Non-pigmented ciliary epithelial cell (primary cell): Measurements from ENCODE around the gene PDE4DIP.
"Not testable (repeated sequence)": the region's sequence is repeated elsewhere in the genome, so short reads cannot be mapped to it uniquely, and the experiment has no call there.

Experiments
- DNase-seq: peaks from one replicate; pipeline ENCODE4 v3.0.0-alpha.2; 2010; ENCODE audit warnings: low read depth

PDE4DIP gene

GRCh38 chr1:148975866-148976537 is 131.8 kb downstream of the PDE4DIP start:
- DNase-seq = not testable (repeated sequence)

- DNase-seq = not testable (repeated sequence)
These were observed 133.6 kb downstream of the PDE4DIP start for GRCh38 chr1:148977785-148978184.

GRCh38 chr1:148989378-148989777 is 145.2 kb downstream of the PDE4DIP start:
- not testable (repeated sequence) for DNase-seq

DNA sequence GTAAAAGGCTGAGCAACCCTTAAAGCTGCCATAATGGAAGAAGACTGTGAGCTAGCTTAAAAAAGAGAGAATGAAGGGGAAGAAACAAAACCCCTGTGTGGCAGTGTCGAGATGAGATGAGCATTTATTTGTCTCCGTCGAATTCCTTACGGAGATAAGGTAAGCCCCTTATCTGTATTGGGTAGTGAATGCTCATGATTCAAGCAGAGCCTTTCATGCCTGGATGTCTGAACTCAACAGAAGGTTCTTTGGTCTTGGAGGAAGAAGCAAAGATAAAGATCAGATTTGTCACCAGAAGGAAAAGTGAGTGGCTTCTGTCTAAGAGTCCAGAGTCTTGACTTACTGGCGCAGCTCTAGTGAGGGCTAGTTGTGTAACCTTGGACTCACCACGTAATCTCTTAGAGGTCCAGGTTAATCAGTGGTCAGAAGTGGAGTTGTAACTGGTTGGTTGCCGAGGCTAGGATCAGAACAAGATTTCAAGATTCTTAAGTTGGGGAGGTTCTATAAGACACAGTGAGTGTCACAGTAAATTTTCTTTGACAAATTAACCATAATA is 146.1 kb downstream of the PDE4DIP start:
- DNase-seq = not testable (repeated sequence)

DNA sequence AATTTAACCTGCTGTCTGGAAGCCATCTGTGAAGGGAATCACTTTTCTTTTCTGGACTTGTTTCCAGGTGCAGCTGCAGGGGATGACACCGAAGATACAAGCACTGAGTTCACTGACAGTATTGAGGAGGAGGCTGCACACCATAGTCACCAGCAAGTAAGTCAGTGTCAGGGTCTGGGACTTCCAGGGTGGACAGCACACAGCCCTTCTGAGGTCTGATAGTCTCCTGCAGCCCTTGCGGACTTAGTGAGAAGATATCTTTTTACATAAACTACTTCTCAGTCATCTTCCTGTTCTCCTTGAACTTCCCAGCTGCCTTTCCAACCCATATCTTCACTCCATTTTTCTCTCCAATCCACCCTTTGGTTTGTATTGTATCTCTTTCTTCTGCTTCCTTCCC is 147.6 kb downstream of the PDE4DIP start:
- DNase-seq = not testable (repeated sequence)

- DNase-seq = not testable (repeated sequence)
These were observed 148.1 kb downstream of the PDE4DIP start for GRCh38 chr1:148992364-148992763.

DNA sequence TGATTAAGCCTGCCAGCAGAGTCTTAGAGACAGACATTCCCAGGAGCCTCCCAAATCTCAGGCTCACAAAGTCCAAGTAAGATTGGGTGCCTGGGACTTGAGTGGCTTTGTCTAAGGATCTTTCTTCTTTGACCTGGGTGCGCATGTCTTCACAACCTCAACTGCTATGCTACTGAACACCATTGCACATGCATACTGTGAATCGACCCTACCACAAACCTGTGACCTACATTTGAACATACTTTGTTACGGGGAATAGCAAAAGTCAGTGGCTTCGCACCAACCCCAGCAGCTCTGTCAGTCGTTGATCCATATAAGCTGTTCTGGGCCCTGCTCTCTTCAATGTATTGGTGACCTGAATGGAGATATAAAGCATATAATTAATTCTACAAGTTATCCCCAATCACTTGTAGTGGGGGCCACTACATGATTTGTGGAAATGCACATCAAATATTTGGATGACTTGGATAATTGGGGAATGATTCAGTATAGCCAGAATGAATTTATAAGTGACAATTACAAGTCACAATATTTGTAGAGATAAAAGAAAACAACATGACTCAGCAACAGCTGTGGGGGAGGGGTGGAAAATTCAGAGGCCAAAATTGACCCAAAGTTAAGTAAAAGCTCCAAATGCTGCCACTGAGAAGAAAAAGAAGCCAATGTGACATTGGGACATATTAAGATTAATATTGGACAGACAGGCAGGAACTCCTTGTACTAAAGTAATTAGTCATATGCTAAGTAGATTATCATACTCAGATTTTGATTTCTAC is 152.4 kb downstream of the PDE4DIP start:
- not testable (repeated sequence) for DNase-seq

GRCh38 chr1:148997405-148997804 is 153.2 kb downstream of the PDE4DIP start:
- not testable (repeated sequence) for DNase-seq

- not testable (repeated sequence) for DNase-seq
These were observed 158.4 kb downstream of the PDE4DIP start for GRCh38 chr1:149002664-149003063.

GRCh38 chr1:149008326-149008725 is 164.1 kb downstream of the PDE4DIP start:
- DNase-seq = not testable (repeated sequence)

- DNase-seq = not testable (repeated sequence)
These were observed 164.5 kb downstream of the PDE4DIP start for GRCh38 chr1:149008769-149009168.

- not testable (repeated sequence) for DNase-seq
These were observed 165.5 kb downstream of the PDE4DIP start for GRCh38 chr1:149009761-149010160.

DNA sequence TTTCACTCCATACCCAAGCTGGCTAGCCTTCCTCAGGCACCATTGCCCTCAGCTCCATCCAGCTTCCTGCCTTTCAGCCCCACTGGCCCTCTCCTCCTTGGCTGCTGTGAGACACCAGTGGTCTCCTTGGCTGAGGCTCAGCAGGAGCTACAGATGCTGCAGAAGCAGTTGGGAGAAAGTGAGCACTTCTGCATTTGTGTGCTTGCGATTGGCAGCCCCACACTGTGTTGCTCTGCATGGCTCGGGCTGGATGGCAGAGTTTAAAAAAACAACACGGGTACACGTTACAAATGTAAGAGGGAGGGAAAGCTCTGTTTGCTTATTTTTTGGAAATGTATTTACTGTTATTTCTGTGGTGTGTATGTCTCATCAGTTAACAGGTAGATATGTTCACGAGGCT is 168.4 kb downstream of the PDE4DIP start:
- not testable (repeated sequence) for DNase-seq

DNA sequence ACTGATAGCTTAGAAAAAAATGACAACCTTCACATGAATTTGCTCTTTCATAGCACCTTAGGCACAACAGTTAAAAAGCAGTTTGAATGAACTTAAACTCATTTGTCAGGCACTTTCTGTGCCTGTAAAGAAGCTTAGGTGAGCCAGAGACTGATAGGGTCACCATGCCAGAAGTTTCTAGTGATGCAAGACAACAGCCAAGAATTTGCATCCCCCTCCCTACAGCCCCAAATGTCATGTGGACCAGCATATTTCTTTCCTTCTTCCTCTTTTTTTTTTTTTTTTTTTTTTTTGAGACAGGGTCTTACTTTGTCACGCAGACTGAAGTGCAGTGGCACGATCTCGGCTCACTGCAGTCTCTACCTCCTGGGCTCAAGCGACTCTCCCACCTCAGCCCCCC is 169.3 kb downstream of the PDE4DIP start:
- not testable (repeated sequence) for DNase-seq

- not testable (repeated sequence) for DNase-seq
These were observed 171.3 kb downstream of the PDE4DIP start for GRCh38 chr1:149015522-149015921.

DNA sequence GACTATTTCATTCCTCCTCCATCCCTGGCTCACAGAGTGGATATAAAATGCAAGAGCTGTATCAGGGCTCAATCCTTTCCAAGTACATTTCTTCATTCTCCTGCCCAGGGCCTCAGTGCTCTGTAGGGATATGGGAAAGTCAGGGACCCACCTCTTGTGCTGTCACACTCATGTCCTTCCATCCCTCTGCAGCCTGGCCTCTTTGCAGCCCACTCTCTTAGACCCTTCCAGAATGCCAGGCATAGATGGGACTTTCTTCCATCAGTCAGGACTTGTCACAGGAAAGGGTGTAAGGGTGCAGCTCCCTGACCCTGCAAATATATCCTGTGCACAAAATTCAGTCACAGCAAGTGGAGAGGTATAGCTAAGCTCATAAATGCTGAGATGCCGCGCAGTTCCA is 172.4 kb downstream of the PDE4DIP start:
- not testable (repeated sequence) for DNase-seq

- DNase-seq = not testable (repeated sequence)
These were observed 174.3 kb downstream of the PDE4DIP start for GRCh38 chr1:149018577-149018976.

DNA sequence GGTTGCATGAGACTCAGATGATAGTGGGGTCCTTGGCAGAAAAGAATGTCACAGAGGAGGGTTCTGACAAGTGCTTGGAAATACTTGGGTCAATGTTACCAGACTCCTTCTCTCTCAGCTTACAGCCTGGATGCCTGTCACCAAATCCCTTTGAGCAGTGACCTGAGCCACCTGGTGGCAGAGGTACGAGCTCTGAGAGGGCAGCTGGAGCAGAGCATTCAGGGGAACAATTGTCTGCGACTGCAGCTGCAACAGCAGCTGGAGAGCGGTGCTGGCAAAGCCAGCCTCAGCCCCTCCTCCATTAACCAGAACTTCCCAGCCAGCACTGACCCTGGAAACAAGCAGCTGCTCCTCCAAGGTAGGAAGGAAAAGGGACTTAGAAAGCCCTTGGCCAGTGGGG is 180.1 kb downstream of the PDE4DIP start:
- not testable (repeated sequence) for DNase-seq

- DNase-seq = not testable (repeated sequence)
These were observed 189.7 kb downstream of the PDE4DIP start for GRCh38 chr1:149033916-149034315.

- not testable (repeated sequence) for DNase-seq
These were observed 198.8 kb downstream of the PDE4DIP start for GRCh38 chr1:149043056-149043455.

- not testable (repeated sequence) for DNase-seq
These were observed 220.4 kb downstream of the PDE4DIP start for GRCh38 chr1:149064611-149065010.

- not testable (repeated sequence) for DNase-seq
These were observed 231.4 kb downstream of the PDE4DIP start for GRCh38 chr1:149075505-149076127.
